Loucy (cell line): Measurements from ENCODE around the gene EEPD1.

Experiments used
- H2AFZ ChIP-seq: fragments of 200-600 bp; sonication (generic); 2 replicates; pipeline ENCODE4 v1.6.0; 2016; ENCODE audit warnings: antibody characterized with exemption, mild to moderate bottlenecking, low read length, moderate library complexity
- H3F3A ChIP-seq: fragments of 200-600 bp; 2 replicates; pipeline ENCODE4 v1.6.0; 2016; ENCODE audit warnings: antibody characterized with exemption, low read depth, mild to moderate bottlenecking
- H3K27me3 ChIP-seq: fragments of 200-600 bp; sonication (generic); 2 replicates; pipeline ENCODE4 v1.6.1; 2014; ENCODE audit warnings: low read length, mild to moderate bottlenecking; ENCODE audit not compliant: insufficient read depth, poor library complexity, severe bottlenecking
- H3K36me3 ChIP-seq: fragments of 200-600 bp; sonication (generic); 2 replicates; pipeline ENCODE4 v1.6.1; 2016; ENCODE audit warnings: low read length; ENCODE audit not compliant: insufficient read depth
- H3K4me1 ChIP-seq: fragments of 200-600 bp; sonication (generic); 2 replicates; pipeline ENCODE4 v1.5.1; 2014; ENCODE audit warnings: low read length, mild to moderate bottlenecking; ENCODE audit not compliant: insufficient read depth, poor library complexity, severe bottlenecking
- H3K4me2 ChIP-seq: fragments of 200-600 bp; sonication (generic); 2 replicates; pipeline ENCODE4 v1.6.0; 2014; ENCODE audit warnings: antibody characterized with exemption, low read length, low read depth, mild to moderate bottlenecking; ENCODE audit not compliant: poor library complexity, severe bottlenecking
- H3K4me3 ChIP-seq: fragments of 200-600 bp; sonication (generic); 2 replicates; pipeline ENCODE4 v1.5.1; 2014; ENCODE audit warnings: low read length, mild to moderate bottlenecking, mixed read lengths; ENCODE audit not compliant: poor library complexity, severe bottlenecking
- H3K79me2 ChIP-seq: fragments of 200-600 bp; sonication (generic); 2 replicates; pipeline ENCODE4 v1.6.1; 2014; ENCODE audit warnings: low read length; ENCODE audit not compliant: insufficient read depth
- H3K9ac ChIP-seq: fragments of 200-600 bp; sonication (generic); 2 replicates; pipeline ENCODE4 v1.6.0; 2014; ENCODE audit warnings: mild to moderate bottlenecking, low read depth, low read length, moderate library complexity; ENCODE audit not compliant: poor library complexity, severe bottlenecking
- H3K9me2 ChIP-seq: fragments of 200-600 bp; sonication (generic); replicated peaks from 2 replicates; pipeline ENCODE4 v1.6.1; 2016; ENCODE audit warnings: low read depth, low read length, mixed read lengths
- H3K9me3 ChIP-seq: fragments of 200-600 bp; sonication (generic); 2 replicates; pipeline ENCODE4 v1.6.1; 2014; ENCODE audit warnings: mild to moderate bottlenecking, antibody characterized with exemption, low read length, low read depth; ENCODE audit not compliant: insufficient read depth
- H4K20me1 ChIP-seq: fragments of 200-600 bp; sonication (generic); 2 replicates; pipeline ENCODE4 v1.6.0; 2014; ENCODE audit warnings: antibody characterized with exemption, low read length, mild to moderate bottlenecking; ENCODE audit not compliant: insufficient read depth, poor library complexity, severe bottlenecking
- EZH2phosphoT487 ChIP-seq: fragments of 200-600 bp; IDR thresholded peaks from 2 replicates; pipeline ENCODE4 v1.6.1; 2018; ENCODE audit warnings: antibody characterized with exemption, mild to moderate bottlenecking, moderate library complexity, borderline replicate concordance
- TF ChIP-seq, protein P1 (sequence below): fragments of 200-600 bp; sonication (generic); conservative IDR thresholded peaks from 2 replicates; pipeline ENCODE4 v1.5.1; 2014; ENCODE audit warnings: mild to moderate bottlenecking, antibody characterized with exemption, low read length

The EEPD1 gene

DNA sequence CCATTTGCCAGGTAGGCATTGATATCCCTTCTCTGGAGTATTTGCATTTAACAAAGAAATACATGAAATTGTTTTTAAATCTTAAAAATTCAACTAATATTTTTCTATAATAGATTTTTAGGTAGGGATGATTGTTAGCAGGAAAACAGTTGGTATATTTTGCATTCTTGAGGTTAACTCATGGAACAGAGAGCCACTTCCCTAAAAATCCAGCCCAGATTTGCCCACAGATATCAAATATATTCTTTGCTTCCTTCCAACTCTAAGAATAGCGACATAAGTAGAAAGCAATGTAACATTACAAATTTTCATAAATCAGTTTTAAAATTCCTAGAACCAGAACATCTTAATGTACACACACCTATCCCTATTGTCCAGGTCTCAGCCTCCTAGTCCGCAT is 191.6 kb downstream of the EEPD1 start:
- TF ChIP-seq, protein P1, sequence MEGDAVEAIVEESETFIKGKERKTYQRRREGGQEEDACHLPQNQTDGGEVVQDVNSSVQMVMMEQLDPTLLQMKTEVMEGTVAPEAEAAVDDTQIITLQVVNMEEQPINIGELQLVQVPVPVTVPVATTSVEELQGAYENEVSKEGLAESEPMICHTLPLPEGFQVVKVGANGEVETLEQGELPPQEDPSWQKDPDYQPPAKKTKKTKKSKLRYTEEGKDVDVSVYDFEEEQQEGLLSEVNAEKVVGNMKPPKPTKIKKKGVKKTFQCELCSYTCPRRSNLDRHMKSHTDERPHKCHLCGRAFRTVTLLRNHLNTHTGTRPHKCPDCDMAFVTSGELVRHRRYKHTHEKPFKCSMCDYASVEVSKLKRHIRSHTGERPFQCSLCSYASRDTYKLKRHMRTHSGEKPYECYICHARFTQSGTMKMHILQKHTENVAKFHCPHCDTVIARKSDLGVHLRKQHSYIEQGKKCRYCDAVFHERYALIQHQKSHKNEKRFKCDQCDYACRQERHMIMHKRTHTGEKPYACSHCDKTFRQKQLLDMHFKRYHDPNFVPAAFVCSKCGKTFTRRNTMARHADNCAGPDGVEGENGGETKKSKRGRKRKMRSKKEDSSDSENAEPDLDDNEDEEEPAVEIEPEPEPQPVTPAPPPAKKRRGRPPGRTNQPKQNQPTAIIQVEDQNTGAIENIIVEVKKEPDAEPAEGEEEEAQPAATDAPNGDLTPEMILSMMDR, result no peak
- TF ChIP-seq EZH2phosphoT487, result no peak
- Histone ChIP-seq H3K9me2 (no peaks in the 10 kb centered on the region), H3K27me3 (no peaks in the 10 kb centered on the region), H3K4me1 (no peaks in the 10 kb centered on the region), H3K9me3 (no peaks in the 10 kb centered on the region), H4K20me1 (no peaks in the 10 kb centered on the region), H2AFZ (no peak overlapping the region), H3F3A (no peaks in the 10 kb centered on the region), H3K36me3 (no peaks in the 10 kb centered on the region), H3K79me2 (no peaks in the 10 kb centered on the region), H3K4me2 (no peak overlapping the region), H3K4me3 (no peak overlapping the region), H3K9ac (no peak overlapping the region)

DNA sequence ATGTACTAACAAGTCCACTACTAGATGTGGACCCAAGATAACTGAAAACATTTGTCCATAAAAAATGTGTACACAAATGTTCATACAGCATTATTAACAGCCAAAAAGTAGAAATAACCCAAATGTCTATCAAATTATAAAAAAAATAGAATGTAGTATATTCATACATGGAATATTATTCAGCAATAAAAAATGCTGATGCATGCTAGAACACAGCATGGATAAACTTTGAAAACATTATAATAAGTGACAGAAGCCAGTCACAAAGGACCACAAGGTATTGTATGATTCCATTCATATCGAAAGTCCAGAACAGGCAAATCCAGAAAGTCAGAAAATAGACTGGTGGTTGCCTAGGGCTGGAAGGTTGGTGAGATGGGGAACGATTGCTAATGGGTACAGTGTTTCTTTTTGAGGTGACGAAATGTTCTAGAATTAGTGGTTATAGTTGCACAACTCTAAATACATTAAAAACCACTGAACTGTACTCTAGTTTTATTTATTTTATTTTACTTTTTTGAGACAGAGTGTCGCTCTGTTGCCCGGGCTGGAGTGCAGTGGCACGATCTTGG is 193.3 kb downstream of the EEPD1 start:
- Histone ChIP-seq H3K4me1 (no peaks in the 10 kb centered on the region), H3K27me3 (no peaks in the 10 kb centered on the region), H3K9ac (no peak overlapping the region), H3F3A (no peaks in the 10 kb centered on the region), H4K20me1 (no peaks in the 10 kb centered on the region), H3K4me3 (no peak overlapping the region), H3K4me2 (no peak overlapping the region), H3K9me2 (no peaks in the 10 kb centered on the region), H2AFZ (no peak overlapping the region), H3K9me3 (no peaks in the 10 kb centered on the region), H3K36me3 (no peaks in the 10 kb centered on the region), H3K79me2 (no peaks in the 10 kb centered on the region)
- no peak for TF ChIP-seq EZH2phosphoT487
- TF ChIP-seq, protein P1, result no peak

DNA sequence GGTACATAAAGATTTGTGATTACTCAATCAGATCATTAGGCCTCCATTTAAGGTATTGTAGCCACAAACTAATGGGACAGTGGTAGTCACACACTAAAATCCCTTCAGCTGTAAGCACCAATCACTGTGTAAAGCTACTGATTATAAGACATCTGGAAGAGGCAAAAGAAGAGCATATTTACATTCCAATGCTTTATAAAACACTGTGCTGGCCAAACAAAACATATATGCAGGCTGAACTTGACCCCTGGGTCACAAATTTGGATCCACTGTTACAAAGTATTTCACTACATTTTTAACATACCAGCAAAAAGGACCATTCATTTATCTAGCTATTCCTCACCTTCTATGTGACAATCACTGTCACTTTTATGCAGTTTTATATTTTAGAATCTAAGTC is 195.2 kb downstream of the EEPD1 start:
- no peak overlapping the region for H2AFZ ChIP-seq
- no peaks in the 10 kb centered on the region for H3K36me3 ChIP-seq
- H3F3A ChIP-seq, result no peaks in the 10 kb centered on the region
- no peaks in the 10 kb centered on the region for H3K27me3 ChIP-seq
- no peaks in the 10 kb centered on the region for H3K9me3 ChIP-seq
- no peaks in the 10 kb centered on the region for H3K9me2 ChIP-seq
- no peak overlapping the region for H3K4me3 ChIP-seq
- no peak for TF ChIP-seq EZH2phosphoT487
- TF ChIP-seq, protein P1, result no peak
- no peaks in the 10 kb centered on the region for H4K20me1 ChIP-seq
- no peak overlapping the region for H3K4me2 ChIP-seq
- no peaks in the 10 kb centered on the region for H3K4me1 ChIP-seq
- H3K79me2 ChIP-seq, result no peaks in the 10 kb centered on the region
- no peak overlapping the region for H3K9ac ChIP-seq
